Left forelimb (tissue), 1 donor: ENCODE measurements around the gene IGLL1.
"Not testable (repeated sequence)": the region's sequence is repeated elsewhere in the genome, so short reads cannot be mapped to it uniquely, and the experiment has no call there.

ENCODE experiments used
- DNase-seq: peaks from one replicate; pipeline ENCODE4 v3.0.0-alpha.2; 2018; ENCODE audit warnings: low spot score

The IGLL1 gene

DNA sequence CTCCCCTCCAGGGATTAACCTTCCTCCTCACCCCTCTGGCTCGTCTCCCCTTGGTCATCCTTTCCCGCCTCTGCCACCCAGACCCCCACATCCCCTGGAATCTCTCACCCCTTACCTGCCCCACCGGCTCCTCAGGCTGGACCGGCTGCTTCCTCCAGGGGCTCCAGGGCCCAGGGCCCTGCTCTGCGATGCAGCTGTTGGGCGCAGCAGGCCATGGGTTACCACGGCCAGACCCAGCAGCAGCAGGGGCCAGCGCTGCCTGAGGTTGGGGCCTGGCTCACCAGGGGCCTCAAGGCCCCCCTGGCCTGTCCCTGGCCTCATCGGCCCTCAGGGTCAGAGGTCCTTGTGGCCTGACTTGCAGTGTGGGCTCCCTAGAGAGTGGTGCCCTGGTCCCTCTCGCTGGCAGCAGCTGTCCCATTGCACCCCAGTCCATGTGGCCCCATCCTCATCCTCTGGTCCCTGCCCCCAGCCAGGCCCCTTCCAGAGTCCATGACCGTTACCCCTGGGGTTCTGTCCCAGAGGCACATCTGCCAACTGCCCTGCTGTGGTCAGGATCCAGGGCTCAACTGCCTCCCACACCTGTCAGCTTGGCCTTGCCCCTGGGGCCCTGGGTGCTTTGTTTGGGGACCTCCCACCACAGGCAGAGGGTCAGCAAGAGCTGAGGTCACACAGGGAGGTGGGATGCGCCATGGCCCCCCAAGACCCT lies at the start of gene IGLL1:
TSS of gene IGLL1 (minus strand) at position 421 of the 706 bp plus-strand sequence. CDS start at position 321, 100 bp downstream.
- DNase-seq, result no peak

DNA sequence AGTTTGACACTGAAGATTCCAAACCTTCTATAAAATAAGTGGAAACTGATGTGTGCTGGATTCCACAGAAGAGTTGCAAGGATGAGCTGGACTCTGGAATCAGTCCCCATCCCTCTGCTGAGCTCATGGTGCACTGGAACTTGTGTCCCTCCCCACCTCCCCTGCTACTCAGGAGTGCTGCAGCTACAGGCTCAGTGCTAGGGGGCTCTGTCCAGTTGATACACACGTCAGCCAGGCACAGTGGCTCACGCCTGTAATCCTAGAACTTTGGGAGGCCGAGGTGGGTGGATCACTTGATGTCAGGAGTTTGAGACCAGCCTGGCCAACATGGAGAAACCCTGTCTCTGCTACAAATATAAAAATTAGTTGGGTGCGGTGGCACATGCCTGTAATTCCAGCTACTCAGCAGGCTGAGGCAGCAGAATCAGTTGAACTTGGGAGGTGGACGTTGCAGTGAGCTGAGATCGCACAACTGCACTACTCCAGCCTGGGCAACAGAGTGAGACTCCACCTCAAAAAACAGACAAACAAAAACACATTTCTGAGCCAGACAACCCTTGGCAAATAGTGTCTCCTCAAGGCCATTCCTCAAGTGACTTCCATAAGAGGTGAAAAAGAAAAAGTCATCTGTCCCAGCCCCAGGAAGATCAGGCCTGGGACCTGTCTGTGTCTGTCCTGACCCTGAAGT lies 48.1 kb upstream of the IGLL1 start:
- DNase-seq, result not testable (repeated sequence)

DNA sequence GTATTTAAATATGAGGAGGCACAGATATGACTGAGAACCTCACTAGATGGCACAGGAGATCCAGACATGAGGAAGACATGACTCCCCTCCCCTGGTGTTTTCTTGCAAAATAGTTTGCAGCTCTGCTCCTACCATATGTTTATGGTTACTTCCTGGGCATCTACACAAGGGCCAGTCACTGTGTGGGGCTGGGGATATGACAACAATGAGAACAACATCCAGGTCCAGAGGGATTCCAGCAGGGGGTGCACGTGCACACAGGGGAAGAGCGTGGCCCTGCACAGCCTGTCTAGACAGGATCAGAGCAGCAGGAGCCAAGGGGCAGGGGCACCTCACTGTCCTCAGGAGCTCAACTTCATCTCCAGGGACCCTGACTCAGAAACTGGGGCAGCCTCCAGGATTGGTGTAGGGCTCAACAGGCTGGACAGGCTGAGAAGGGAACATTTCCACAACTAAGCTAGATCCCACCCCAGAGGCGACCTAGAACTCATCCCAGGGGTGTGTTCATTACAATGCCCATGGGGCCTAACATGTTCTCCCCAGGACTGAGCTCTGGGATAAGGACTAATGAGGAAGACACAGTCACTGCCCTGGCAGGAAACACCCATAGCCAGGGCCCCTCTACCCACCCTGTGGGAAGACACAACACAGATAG lies 47.4 kb upstream of the IGLL1 start:
- not testable (repeated sequence) for DNase-seq

DNA sequence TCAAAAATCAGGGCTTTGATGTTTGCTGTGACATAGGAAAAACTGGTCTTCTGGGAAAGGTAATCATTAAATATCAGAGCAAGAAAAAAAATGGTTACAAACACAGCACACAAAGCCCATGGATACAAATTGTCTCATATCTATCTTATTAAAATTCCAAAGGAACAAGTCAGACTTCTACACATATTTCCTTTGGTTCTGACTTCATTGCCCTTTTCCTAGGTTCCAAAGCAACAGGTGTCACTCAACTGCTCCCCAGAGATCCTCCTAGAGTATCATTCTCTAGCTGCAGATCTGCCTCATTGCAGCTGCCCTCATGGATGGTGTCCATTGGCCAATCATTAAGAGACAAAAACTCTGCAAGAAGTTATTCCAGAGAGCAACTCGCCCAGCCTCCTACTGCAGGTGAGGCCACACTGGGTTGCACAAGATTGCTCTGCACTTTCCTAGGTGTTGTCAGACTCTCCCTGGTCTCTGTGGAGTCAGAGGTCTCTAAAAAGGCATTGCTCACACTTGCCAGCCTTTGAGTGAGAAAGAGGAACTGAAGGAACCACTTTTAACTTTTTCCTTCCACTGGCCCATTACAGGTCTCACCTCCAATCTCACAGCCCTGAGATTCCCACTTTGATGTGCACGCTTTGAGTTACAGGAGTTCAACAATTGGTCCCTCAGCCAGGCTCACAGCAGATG lies 46.3 kb upstream of the IGLL1 start:
- DNase-seq, result no peak

DNA sequence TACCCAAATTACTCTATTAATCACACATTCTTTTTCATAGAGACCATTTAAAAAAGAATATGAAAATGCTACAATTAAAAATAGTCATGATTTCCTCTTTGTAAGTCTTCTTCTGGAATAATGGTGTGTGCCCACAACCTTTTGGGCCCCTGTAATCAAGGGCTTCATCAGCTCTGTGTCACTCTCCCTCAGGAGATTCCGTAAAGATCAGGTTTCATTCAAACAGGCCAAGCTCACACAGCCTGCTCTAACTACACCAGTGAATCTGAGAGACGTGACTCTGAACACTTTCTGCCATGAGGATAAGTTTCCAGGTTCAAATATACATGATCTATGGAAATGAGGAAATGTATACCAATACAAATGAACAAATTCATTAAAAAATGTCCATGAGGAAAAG lies 42.5 kb upstream of the IGLL1 start:
- DNase-seq, result no peak

DNA sequence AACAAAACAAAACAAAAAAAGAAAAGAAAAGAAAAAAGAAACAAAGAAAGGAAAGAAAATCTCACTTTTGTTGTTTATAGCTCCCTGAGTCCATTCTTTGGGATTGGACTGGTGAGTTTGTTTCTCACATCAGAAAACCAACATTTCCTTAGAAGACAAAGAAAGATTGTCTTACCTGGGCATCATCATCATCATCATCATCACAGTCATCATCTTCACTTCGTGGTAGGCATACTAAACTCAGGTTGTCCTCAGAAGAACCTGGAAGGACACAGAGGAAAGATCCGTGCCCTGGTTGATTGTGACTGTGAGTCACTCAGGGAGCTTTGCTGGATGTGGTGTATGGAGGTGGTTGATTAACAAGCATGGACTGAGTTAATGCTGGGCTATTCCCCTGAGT lies 41.8 kb upstream of the IGLL1 start:
- DNase-seq, result not testable (repeated sequence)

DNA sequence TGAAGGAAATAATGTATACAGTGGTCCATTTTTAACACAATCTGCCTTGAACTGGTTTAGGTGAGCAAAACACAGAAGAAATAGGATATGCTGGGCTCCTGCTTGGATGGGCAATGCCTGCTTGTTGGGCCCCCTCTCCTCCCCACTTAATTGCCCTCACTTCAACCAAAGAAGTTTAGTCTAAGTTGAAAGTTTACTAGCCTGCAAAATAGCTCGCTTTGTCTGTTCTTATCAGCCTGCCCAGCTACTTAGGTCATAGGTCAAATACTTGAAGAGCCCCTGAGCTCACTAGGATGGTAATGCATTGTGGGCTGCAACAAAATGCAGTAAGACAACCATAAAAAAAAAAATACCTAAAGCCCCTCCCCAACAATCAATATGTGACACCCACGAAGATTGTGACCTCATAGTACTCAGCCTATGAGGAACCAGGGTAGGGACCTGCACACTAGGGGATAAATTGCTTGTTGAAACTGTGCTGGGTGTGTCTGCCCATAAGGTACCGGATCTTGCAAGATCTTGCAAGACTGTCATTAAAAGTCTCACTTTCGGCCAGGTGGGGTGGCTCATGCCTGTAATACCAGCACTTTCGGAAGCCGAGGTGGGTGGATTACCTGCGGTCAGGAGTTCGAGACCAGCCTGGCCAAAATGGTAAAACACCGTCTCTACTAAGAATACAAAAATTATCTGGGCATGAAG lies 41.1 kb upstream of the IGLL1 start:
- DNase-seq, result no peak

DNA sequence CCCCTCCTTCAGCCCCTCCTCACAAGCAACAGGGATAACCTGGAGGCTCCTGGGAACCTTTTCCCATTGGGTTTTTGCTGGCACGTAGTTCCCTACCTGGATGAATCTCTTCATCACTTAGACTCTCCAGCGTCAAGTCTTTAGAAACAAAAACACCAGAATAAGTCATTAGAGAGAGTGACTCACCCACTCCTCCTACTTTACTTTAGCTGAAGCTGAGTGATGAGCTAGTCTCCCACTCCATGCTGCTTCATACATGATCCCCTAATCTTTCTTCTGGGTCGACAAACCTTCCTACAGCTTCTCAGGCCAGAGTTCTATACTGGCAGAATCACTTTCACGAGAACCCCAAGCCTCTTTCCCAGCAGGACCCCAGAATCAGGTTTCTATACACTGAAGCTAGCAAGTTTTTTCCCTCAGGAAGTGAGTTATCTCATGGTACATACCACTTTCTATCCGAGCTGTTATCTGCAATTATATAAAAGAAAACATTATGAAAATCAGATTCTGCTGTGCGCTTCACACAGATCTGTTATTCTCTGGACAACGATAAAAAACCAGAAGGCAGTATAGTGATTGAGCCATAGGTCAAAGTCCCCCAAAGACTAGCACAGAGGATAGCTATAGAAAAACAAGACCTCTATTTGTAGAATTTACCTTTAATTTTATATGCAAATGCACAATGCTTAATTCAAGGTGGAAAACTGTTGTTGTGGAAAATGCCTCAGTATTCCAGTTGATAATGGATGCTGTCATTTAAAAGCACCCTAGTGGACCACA lies 33.3 kb upstream of the IGLL1 start:
- no peak for DNase-seq

DNA sequence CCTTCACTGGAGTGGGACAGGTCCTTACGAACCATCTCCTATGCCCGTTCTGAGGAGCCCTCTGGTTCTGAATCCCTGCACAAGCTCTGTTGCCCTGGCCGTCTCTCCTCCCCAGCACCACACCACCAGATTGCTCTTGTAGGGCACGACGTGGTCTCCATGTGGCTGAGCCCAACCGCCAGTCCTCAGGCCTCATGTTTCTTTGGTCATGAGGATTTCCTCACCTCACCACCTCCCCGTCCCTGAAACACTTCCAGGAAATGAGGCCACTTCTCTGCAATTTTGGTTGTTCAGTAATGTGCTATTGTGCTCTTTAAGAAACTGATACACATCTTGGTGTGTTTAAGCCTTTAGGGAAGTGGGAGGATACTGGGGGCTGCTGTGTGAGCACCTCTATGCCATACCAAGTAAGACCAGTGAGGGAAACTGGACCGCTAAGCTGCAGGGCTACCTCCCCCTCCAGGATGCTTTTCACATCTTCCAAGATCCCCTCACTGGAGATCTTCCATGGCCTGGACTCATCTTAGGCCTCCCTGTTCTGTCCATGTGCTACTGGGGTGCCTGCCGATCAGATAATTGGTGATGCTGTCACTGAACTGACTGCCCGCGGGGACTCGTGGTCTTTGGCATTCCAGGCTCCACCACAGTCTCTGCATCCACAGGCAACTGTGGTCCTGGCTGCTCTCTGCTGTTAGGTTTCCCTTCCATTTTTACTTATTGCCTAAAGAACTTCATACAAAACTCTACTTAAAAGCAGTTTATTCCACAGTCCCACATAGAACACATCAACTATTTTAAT lies 30.1 kb upstream of the IGLL1 start:
- DNase-seq, result no peak

DNA sequence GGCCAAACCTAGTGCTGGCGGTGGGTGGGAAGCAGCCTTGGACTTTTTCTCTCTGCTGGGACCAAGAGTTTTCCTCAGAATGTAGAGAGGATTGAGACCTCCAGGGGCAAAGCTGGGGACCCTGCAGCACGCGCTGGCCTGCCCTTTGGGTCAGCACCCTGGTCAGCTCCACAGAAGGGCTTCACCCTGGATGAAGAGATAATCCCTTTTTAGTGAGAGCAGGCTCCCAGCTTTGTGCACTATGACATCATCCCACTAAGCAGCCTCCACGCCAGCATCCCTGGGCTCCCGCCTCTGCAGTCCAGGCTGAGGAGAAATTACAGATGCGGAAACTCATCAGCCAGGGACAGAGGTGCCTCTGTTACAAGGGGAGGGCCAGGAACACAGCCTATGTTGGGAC lies 28.5 kb upstream of the IGLL1 start:
- no peak for DNase-seq

DNA sequence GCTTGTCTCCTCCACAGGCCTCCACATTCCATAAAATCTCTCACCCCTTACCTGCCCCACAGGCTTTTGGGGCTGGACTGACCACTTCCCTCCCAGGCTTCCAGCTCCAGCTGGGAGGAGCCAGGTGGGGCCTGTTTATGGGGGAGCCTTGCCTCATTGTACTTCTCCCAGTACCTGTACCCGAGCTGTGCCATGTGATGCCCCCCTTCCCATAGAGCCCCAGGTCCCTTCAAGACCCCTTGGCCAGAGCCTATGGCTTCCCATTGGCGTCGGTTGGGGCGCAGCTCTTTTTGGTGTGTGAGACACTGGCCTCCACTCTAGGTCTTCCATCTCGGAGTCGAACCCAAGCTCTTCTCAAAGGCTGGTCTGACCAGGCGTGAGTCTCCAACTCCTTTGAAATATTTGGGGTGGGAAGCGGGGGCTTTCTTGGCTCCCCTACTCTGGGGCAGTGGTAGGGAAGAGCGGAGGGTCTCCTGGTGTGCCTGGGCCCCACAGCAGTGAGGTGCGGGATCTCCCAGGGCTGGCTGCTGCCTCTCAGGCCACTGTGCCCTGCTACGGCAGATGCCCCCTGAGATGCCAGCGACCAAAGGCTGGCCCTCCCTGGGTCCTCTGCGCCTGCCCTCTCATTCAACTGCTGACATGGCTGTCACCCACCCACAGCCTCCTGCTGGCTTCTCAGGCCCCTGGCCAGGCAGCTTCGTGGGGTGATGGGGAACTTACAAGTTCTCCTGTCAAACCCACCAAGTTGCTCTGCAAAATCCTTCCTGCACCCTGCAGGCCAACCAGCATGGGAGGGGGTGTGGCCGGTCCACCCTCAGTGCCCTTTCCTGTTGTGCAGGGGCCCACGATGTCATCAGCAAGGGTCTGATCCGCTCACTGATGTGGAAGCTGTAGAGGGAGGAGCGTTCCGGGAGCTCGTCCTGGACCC lies 26.4 kb upstream of the IGLL1 start:
- DNase-seq, result no peak

DNA sequence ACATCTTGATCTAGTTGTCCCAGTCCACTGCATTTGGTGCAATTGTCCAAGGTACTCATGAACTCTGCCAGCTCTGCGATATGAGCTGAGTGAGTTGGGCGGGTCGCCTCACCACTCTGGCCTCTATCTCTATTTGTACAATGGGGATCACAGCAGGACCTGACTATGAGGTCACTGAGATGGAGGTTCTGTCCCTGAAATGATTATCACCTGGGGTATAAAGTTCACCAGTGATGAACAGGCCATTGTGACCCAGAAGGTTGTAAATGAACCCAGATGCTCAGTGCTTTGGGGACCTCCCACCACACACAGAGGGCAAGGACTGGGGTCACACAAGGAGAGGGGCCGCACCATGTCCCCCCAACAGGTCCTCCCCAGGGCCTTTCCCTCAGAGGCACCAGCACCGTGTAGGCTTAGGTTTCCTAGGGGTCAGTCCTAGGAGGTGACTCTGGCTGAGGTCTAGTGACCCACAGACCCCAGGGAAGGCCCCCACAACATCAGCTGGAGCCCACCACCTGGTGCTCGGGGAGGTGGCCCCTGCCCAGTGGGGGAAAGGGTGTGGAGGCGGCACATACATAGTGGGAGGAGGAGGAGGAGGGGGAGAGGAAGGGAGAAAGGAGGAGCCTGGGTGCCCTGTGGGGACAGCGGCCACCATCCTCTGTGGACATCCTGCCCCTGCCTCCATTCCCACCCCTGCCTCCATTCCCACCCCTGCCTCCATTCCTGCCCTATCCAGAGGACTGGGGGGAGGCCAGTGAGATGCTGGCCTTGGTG lies 25.0 kb upstream of the IGLL1 start:
- DNase-seq, result no peak

DNA sequence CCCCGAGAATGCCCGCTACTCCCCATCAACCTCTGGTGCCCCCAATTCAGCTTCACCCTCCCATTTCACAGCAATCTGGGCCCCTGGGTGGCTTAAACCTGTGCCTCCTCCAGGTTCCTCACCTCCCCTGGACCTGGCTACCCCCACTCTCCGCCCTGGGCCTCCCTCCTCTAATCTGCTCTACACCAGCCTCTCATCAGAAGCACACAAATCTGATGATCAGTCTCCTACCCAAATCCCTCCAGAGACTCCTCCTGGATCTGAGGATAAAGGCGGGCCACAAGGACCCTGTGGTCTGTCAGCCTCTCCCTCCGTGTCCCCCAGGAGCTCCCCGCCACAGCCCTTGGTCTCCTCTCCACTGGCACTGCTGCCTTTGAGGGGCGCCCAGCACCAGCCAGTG lies 23.2 kb upstream of the IGLL1 start:
- no peak for DNase-seq

DNA sequence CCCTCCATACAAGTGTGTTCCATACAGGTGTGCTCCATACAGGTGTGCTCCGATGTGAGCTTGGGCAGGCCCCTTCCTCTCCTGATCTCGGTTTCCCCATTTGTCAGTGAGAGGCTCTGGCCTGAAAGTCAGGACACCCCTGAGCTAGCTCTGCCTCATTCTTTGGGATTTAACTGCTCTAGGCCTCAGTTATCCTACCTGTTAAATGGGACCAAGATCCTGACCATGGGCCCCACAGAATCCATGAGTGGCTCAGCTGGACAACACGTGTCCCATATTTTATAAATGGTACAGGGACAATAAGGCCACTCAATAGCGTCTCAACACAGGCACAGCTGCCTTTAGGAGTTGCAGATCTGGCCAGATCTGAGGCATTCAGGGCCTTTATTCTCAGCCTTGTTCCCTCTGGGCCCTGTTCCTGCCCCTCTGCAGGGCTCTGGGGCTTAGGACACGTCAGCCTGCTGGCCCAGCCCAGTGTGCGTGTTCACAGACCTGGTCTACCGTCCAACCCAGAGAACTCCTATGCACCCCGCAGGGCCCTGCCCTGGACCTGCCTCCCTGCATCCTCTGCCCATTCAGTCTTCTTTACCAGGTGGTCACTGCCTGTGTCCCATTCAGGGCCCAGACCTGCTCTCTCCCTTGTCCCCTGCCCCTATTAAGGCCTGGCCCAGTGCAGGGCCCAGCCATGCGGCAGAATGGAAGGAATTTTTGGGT lies 18.9 kb upstream of the IGLL1 start:
- DNase-seq, result no peak

DNA sequence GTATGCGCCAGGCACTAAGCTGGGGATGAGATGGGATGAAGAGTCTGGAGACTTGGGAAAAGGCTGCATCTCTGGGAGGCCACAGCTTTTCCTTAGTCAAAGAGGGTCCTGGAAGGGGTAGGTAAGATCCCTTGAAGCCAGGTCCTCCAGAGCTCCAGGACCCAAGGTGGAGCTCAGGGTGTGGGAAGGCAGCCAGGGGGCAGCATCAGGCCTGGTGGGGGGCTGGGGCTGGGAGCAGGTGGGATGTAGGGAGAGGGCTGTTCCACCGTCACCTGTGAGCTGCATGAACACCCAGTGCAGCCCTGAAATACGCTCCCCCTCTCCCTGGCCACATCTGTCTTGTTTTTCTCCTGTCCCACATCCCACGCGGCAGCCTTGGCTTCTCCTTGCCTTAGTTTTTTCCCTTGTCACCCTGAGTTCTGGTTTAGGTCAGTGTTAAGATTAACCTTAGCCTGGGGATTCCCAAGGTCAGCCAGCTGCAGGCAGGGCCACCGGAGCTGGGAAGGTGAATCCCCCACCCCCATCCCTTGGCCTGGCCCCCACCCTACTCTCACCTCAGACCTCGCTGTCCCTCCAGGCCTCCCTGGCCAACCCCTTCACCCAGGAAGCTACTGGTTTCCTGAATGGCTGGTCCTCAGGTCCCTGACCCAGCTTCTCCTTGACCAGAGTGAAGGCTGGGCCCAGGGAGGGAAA lies 17.6 kb upstream of the IGLL1 start:
- DNase-seq, result not testable (repeated sequence)

DNA sequence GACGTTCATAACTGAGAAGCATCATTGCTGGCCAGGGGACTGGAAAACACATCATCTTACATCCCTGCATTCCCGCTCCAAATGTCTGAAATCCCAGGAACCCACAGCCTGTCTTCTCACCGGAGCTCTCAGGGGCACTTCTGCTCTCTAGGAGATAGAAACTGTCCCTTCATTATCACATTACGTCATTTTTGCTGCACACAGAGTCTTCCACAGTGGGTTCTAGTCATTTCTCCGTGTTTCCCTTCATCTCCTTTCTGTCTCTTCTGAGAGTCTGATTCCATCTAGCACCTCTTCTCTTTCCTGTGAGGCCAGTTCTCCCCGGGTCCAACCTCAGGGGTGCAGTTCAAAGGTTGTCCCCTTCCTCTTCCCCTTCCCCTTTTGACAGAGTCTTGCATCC lies 15.8 kb upstream of the IGLL1 start:
- not testable (repeated sequence) for DNase-seq

DNA sequence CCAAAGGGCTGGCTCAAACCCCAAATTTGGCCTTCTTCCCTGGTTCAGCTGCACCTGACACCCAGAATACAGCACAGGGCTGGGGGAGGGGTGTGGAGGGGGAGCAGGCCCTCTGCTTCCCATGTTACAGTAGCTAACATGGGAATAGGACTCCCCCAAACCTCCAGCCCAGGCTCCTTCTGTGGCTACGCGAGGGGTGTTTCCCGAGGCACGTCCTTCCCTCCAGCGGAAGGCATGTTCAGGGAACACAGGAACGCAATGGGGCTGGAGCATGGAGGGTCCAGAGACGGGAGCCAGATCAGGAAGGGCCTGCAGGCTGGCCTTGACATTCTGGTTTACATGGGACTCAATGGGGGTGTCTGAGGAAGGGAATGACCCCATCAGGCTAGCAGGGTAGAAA lies 11.8 kb upstream of the IGLL1 start:
- no peak for DNase-seq
